Measurements from ENCODE around the gene MIPOL1.
A peak's percentile ranks its signal among the peaks of the same experiment; 100 is the strongest.

MIPOL1 gene

GRCh38 chr14:37558740-37559139 lies 361.0 kb downstream of the MIPOL1 start:
- no peak for DNase-seq

- DNase-seq, result no peak
Observed at GRCh38 chr14:37559386-37559785, 361.6 kb downstream of the MIPOL1 start.

- no peak for DNase-seq
Observed at GRCh38 chr14:37563189-37563588, 365.5 kb downstream of the MIPOL1 start.

GRCh38 chr14:37565550-37565949 lies 367.8 kb downstream of the MIPOL1 start:
- DNase-seq, result peak; percentile 44

- no peak for DNase-seq
Observed at GRCh38 chr14:37566811-37567371, 369.2 kb downstream of the MIPOL1 start.

- no peak for DNase-seq
Observed at GRCh38 chr14:37569729-37570128, 372.0 kb downstream of the MIPOL1 start.

GRCh38 chr14:37571391-37571790 lies 373.7 kb downstream of the MIPOL1 start:
- DNase-seq, result no peak

GRCh38 chr14:37573356-37573755 lies 375.6 kb downstream of the MIPOL1 start:
- no peak for DNase-seq

- no peak for DNase-seq
Observed at GRCh38 chr14:37579274-37579673, 381.5 kb downstream of the MIPOL1 start.

- no peak for DNase-seq
Observed at GRCh38 chr14:37580146-37580545, 382.4 kb downstream of the MIPOL1 start.

- peak; percentile 63 for DNase-seq
Observed at GRCh38 chr14:37583358-37584210, 385.8 kb downstream of the MIPOL1 start.

- DNase-seq, result no peak
Observed at GRCh38 chr14:37584211-37585100, 386.7 kb downstream of the MIPOL1 start.

GRCh38 chr14:37585101-37585511 lies 387.4 kb downstream of the MIPOL1 start:
- DNase-seq, result no peak

- no peak for DNase-seq
Observed at GRCh38 chr14:37585971-37586796, 388.4 kb downstream of the MIPOL1 start.

- no peak for DNase-seq
Observed at GRCh38 chr14:37586797-37587130, 389.0 kb downstream of the MIPOL1 start.

GRCh38 chr14:37587131-37587803 lies 389.5 kb downstream of the MIPOL1 start:
- DNase-seq, result no peak

GRCh38 chr14:37587881-37588666 lies 390.3 kb downstream of the MIPOL1 start:
- DNase-seq, result no peak

- no peak for DNase-seq
Observed at GRCh38 chr14:37588667-37588955, 390.9 kb downstream of the MIPOL1 start.

- DNase-seq, result no peak
Observed at GRCh38 chr14:37588956-37589714, 391.4 kb downstream of the MIPOL1 start.

- DNase-seq, result no peak
Observed at GRCh38 chr14:37589715-37590427, 392.1 kb downstream of the MIPOL1 start.
